Measurements from ENCODE around the gene FABP1. TPM values are rescaled to one million over a fixed set of nuclear protein-coding genes. Genes with fewer than 3 reads are reported as not detected.

Gene FABP1
- total RNA-seq, 4 donors from 2014 or later: not detected

- intact Hi-C loops (cut with DNase I): no loop called here
- TF ChIP-seq POLR2A (IDR thresholded peaks at IDR 0.05) (no peak), CTCF (IDR thresholded peaks at IDR 0.05) (no peak)
- no peaks in the 10 kb centered on the region for H3K4me1 ChIP-seq
- no peaks in the 10 kb centered on the region for H3K36me3 ChIP-seq
- WGBS, 2 donors: no CpG with 5 or more reads among the region's 2 CpGs
- peaks cover 0 to 9% (median 3%) of the 10 kb centered on the region in 3 donors for H3K9me3 ChIP-seq
- H3K27ac ChIP-seq: no peak overlapping the region
- H3K4me3 ChIP-seq: no peak overlapping the region
- peaks cover 0 to 3% (median 0%) of the 10 kb centered on the region in 4 donors for H3K27me3 ChIP-seq
- DNase-seq: no peak
Observed at GRCh38 chr2:88147145-88147544, 19.3 kb upstream of the FABP1 start.

GRCh38 chr2:88146590-88146989 is 18.7 kb upstream of the FABP1 start:
- Histone ChIP-seq H3K27me3 (peaks cover 0 to 3% (median 0%) of the 10 kb centered on the region in 4 donors), H3K36me3 (no peaks in the 10 kb centered on the region), H3K4me3 (no peak overlapping the region), H3K4me1 (no peaks in the 10 kb centered on the region), H3K27ac (no peak overlapping the region), H3K9me3 (peaks cover 0 to 11% (median 3%) of the 10 kb centered on the region in 3 donors)
- intact Hi-C loops (cut with DNase I): no loop called here
- DNase-seq: no peak
- no peak for TF ChIP-seq CTCF (IDR thresholded peaks at IDR 0.05)
- no peak for TF ChIP-seq POLR2A (IDR thresholded peaks at IDR 0.05)

- Histone ChIP-seq H3K27ac (no peak overlapping the region), H3K27me3 (peaks cover 0 to 3% (median 0%) of the 10 kb centered on the region in 4 donors), H3K4me3 (no peak overlapping the region), H3K9me3 (peaks cover 0 to 14% (median 3%) of the 10 kb centered on the region in 3 donors), H3K4me1 (no peaks in the 10 kb centered on the region), H3K36me3 (no peaks in the 10 kb centered on the region)
- TF ChIP-seq CTCF (IDR thresholded peaks at IDR 0.05): no peak
- no peak for TF ChIP-seq POLR2A (IDR thresholded peaks at IDR 0.05)
- no peak for DNase-seq
- WGBS, 2 donors: 72 to 86% methylated on average over 10 of the region's 10 CpGs
- intact Hi-C loops (cut with DNase I): no loop called here
Observed at GRCh38 chr2:88144914-88145497, 17.1 kb upstream of the FABP1 start.

GRCh38 chr2:88144271-88144670 is 16.4 kb upstream of the FABP1 start:
- Histone ChIP-seq H3K4me1 (no peaks in the 10 kb centered on the region), H3K4me3 (no peak overlapping the region), H3K27me3 (peaks cover 0 to 3% (median 0%) of the 10 kb centered on the region in 4 donors), H3K36me3 (no peaks in the 10 kb centered on the region), H3K9me3 (peaks cover 0 to 12% (median 3%) of the 10 kb centered on the region in 3 donors), H3K27ac (no peak overlapping the region)
- intact Hi-C loops (cut with DNase I): no loop called here
- no peak for DNase-seq
- WGBS, 2 donors: 45 to 71% methylated on average over 1 of the region's 1 CpG
- TF ChIP-seq POLR2A (IDR thresholded peaks at IDR 0.05): no peak
- TF ChIP-seq CTCF (IDR thresholded peaks at IDR 0.05): no peak

GRCh38 chr2:88141952-88142351 is 14.1 kb upstream of the FABP1 start:
- Histone ChIP-seq H3K27ac (no peak overlapping the region), H3K4me1 (no peaks in the 10 kb centered on the region), H3K36me3 (no peaks in the 10 kb centered on the region), H3K9me3 (peaks cover 0 to 8% (median 0%) of the 10 kb centered on the region in 3 donors), H3K4me3 (no peak overlapping the region), H3K27me3 (peaks cover 0 to 4% (median 0%) of the 10 kb centered on the region in 4 donors)
- TF ChIP-seq POLR2A (IDR thresholded peaks at IDR 0.05) (no peak), CTCF (IDR thresholded peaks at IDR 0.05) (no peak)
- 85 to 88% methylated on average over 2 of the region's 2 CpGs for WGBS, 2 donors
- intact Hi-C loops (cut with DNase I): no loop called here
- DNase-seq: no peak
